Stimulated activated CD4-positive, alpha-beta T cell treated with anti-CD3 and anti-CD28 coated beads, Interleukin-4, amount 100 ng/mL, for 48 hours (primary cell): ENCODE results near the gene SPATA31D3.
"Not testable (repeated sequence)": the region's sequence is repeated elsewhere in the genome, so short reads cannot be mapped to it uniquely, and the experiment has no call there.

Experiments
- DNase-seq, 2 donors: peaks; one replicate each; pipeline ENCODE4 v3.0.0-alpha.2; 2020; ENCODE audit warnings: low read depth in 2 of 2

The SPATA31D3 gene

DNA sequence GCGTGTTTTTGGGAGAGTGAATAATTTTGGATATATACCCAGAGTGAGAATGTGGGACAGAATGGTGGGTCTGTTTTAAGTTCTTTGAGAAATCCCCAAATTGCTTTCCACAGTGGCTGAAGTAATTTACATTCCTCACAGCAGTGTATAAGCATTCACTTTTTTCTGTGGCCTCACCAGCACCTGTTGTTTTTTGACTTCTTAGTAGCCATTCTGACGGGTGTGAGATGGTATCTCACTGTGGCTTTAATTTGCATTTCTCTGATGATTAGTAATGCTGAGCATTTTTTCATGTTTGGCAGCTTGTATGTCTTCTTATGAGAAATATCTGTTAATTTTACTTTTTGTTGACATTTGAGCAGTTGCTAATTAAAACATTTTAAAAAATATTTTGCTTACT lies 35.9 kb downstream of the SPATA31D3 start:
- DNase-seq: no peak

DNA sequence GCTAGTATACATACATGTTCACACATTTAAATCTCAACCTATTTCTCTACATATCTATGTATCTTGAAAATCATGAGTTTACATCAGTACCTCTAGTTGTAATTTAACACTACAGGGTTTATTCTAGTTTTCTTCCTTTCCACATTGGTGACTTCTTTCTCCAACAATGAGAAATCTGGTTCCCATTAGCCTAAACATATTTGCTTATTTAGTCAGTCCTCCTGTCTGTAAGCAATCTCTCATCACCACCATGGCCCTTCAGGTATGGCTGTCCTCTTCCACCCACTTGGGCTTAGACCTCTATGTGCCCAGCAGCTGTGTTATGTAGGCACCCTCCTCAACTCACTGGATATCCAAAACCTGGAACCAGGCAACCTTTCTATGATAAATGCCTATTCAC lies 37.3 kb downstream of the SPATA31D3 start:
- DNase-seq: no peak

DNA sequence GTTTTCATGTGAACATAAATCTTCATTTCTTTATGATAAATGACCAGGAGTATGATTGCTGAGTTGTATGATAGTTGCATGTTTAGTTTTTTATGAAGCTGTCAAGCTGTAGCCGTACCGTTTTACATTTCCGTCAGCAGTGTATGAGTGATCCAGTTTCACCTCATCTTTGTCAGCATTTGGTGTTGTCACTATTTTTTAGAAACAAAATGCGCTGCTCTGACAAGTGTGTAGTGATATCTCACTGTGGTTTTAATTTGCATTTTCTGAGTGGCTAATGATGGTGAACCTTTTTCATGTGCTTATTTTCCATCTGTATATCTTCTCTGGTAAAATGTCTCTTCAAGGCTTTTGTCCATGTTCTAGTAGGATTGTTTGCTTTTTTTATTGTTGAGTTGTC lies 38.6 kb downstream of the SPATA31D3 start:
- DNase-seq: no peak

DNA sequence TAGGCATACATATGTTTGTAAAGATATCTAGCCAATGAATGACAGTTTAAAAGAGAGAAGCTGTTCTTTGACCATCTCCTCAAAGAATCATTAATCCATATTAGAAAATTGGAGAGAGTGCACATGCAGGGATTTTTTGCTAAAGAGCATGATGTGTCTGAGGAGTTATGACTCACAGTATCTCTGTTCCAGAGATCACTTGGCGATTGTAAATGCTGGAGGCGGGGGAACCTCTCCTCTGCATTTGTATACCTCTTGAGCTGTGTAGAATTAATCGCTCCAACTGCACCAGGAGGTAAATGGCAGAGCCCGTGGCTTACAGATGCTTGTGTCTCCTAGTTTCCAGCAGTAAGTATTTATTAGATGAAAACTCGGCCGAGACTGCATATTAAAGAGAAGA lies 41.6 kb downstream of the SPATA31D3 start:
- DNase-seq: no peak

DNA sequence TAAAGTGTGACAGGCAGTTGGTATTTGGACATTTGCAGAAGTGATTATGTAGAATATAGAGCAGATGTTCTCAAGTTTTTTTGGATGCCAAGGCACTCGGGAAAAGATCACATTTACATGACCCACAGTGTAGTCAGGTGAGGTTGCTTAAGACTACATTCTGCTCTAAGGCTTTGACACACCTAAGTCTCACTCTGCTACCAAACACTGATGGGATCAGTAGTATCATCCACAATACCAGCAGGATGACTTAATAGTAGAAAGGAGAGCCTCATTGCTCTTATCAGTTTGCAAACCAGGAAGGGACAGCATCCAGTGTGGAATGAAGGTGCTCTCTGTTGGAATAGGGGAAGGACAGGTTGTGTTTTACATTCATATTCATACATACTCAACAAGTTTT lies 42.8 kb downstream of the SPATA31D3 start:
- DNase-seq: no peak

DNA sequence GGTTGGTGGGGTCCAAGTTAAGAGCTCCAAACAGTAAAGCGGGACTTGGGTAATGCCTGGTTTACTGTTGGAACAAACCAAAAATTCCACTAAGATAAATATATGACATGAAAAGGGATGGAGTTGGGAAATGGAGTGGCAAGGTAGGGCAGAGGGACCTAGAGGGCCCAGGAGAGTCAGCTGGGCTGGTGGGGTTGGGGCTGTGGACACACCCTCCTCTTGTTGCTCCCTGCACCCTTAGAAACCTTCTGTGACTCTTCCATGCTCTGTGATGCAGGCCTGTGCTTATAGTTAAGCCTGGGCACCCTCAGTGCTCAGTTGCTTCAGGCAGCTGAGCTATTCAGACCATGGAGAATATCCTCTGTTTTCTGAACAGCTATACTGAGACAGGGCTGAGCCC lies 45.2 kb downstream of the SPATA31D3 start, which contains the start of gene SPATA31D1:
Gene SPATA31D1 (plus strand): TSS at position 301 of the 400 bp plus-strand sequence. CDS start 47 bp downstream, at position 348.
- not testable (repeated sequence) for DNase-seq

DNA sequence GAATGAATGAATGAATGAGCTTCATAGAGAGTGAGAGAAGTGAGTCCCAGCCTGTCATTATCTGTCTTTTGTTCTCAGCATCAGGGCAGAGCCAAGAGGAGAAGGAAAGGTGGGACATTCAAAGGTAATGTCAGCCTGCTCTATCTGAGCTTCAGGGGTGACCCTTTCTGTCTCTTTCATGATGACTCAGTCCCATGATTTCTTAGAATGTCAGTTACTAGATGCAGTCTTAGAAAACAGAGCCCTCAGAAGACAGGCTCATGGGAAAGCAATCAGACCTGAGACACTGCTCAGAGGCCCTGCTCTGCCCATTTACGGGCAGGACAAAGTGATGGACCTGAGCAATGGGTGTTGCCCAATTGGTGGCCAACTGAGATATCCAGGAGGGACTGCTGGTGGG lies 46.4 kb downstream of the SPATA31D3 start:
- DNase-seq: no peak

DNA sequence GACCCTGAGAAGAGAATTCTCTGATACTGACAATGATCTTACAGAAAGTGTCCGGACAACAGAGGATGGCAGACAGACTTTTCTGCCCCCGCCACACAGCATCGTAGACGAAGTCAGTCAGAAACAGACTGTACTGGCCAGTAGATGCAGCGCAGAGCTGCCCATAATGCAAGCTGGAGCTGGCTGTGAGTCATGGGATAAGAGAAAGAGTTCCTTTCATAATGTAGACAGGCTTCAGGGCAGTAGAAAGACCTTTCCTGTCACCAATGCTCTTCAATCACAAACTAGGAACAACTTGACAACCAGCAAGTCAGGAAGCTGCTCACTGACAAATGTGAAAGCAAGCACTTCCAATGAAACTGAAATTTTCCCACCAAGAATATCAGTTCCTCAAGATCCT lies 50.4 kb downstream of the SPATA31D3 start:
- no peak for DNase-seq
